GM23248 (cell line): Measurements from ENCODE around the gene HSPBP1. TPM values are rescaled to one million over a fixed set of nuclear protein-coding genes. Genes with fewer than 3 reads are reported as not detected.
"Not testable (repeated sequence)": the region's sequence is repeated elsewhere in the genome, so short reads cannot be mapped to it uniquely, and the experiment has no call there.

ENCODE experiments used
- DNase-seq: peaks from one replicate; pipeline ENCODE4 v3.0.0-alpha.2; 2015
- H2AFZ ChIP-seq: fragments of 200-600 bp; sonication (generic); 2 replicates; pipeline ENCODE4 v1.6.1; 2016; ENCODE audit warnings: antibody characterized with exemption
- H3F3A ChIP-seq: fragments of 200-600 bp; sonication (generic); 2 replicates; pipeline ENCODE4 v1.6.1; 2016; ENCODE audit warnings: mild to moderate bottlenecking, antibody characterized with exemption, mixed run types; ENCODE audit not compliant: insufficient read depth
- H3K27ac ChIP-seq: fragments of 200-600 bp; sonication (generic); 2 replicates; pipeline ENCODE4 v1.5.1; 2016; ENCODE audit warnings: mild to moderate bottlenecking
- H3K27me3 ChIP-seq: fragments of 200-600 bp; sonication (generic); replicated peaks from 2 replicates; pipeline ENCODE4 v1.6.1; 2016; ENCODE audit warnings: mild to moderate bottlenecking; ENCODE audit not compliant: insufficient read depth
- H3K36me3 ChIP-seq: fragments of 200-600 bp; sonication (generic); 2 replicates; pipeline ENCODE4 v1.6.1; 2016; ENCODE audit warnings: low read depth, mild to moderate bottlenecking
- H3K4me1 ChIP-seq: fragments of 200-600 bp; sonication (generic); 2 replicates; pipeline ENCODE4 v1.6.1; 2016; ENCODE audit warnings: mild to moderate bottlenecking; ENCODE audit not compliant: insufficient read depth
- H3K4me2 ChIP-seq: fragments of 200-600 bp; sonication (generic); one replicate; pipeline ENCODE4 v1.6.1; 2016; ENCODE audit warnings: mild to moderate bottlenecking; ENCODE audit not compliant: unreplicated experiment
- H3K4me3 ChIP-seq: fragments of 200-600 bp; sonication (generic); 2 replicates; pipeline ENCODE4 v1.5.1; 2016; ENCODE audit warnings: mild to moderate bottlenecking
- H3K79me2 ChIP-seq: fragments of 200-600 bp; sonication (generic); 2 replicates; pipeline ENCODE4 v1.6.1; 2016; ENCODE audit warnings: mild to moderate bottlenecking; ENCODE audit not compliant: insufficient read depth
- H3K9ac ChIP-seq: fragments of 200-600 bp; sonication (generic); 2 replicates; pipeline ENCODE4 v1.6.1; 2016; ENCODE audit warnings: mild to moderate bottlenecking
- H3K9me2 ChIP-seq: fragments of 200-600 bp; sonication (generic); 2 replicates; pipeline ENCODE4 v1.6.1; 2016; ENCODE audit warnings: mixed run types, mild to moderate bottlenecking, moderate library complexity; ENCODE audit not compliant: insufficient read depth
- H3K9me3 ChIP-seq: fragments of 200-600 bp; sonication (generic); one replicate; pipeline ENCODE4 v1.6.1; 2017; ENCODE audit warnings: low read depth
- H4K20me1 ChIP-seq: fragments of 200-600 bp; sonication (generic); 2 replicates; pipeline ENCODE4 v1.6.0; 2016; ENCODE audit not compliant: insufficient read depth
- EZH2 ChIP-seq: fragments of 200-600 bp; sonication (generic); IDR thresholded peaks from 2 replicates; pipeline ENCODE4 v1.6.1; 2018; ENCODE audit warnings: antibody characterized with exemption, mild to moderate bottlenecking; ENCODE audit not compliant: insufficient read depth, poor library complexity, severe bottlenecking
- EZH2phosphoT487 ChIP-seq: fragments of 200-600 bp; sonication (generic); IDR thresholded peaks from 2 replicates; pipeline ENCODE4 v1.6.1; 2018; ENCODE audit warnings: antibody characterized with exemption, moderate library complexity, mild to moderate bottlenecking, low read depth; ENCODE audit not compliant: insufficient read depth
- WGBS, 2 experiments: methylation state at CpG; one replicate each; pipeline ENCODE4 v1.1.6; 2015 to 2017; ENCODE audit warnings: low lambda C conversion rate in 2 of 2, low coverage in 1 of 2; ENCODE audit errors: missing lambda C conversion rate in 2 of 2; 5-methylcytosine and 5-hydroxymethylcytosine counted together
- in situ Hi-C: fragments of 300-500 bp; cut with MboI; formaldehyde crosslinking; loops from 2 replicates; pipeline ENCODE4 v1.15.0; 2020
- polyA plus RNA-seq: library from polyadenylated mRNA; unstranded; fragments of >200 nt; fragmentation: Nextera tagmentation; extraction: Ambion mirVana; gene quantifications from 2 replicates; pipeline ENCODE4 v1.2.1, GENCODE V29; 2016
- total RNA-seq: library from RNA; depleted of rRNA; stranded (reverse); fragments of >200 nt; shearing (Covaris generic); gene quantifications from 2 replicates; pipeline ENCODE4 v1.2.3, GENCODE V29; 2014; rRNA removed

HSPBP1 gene, protein sequence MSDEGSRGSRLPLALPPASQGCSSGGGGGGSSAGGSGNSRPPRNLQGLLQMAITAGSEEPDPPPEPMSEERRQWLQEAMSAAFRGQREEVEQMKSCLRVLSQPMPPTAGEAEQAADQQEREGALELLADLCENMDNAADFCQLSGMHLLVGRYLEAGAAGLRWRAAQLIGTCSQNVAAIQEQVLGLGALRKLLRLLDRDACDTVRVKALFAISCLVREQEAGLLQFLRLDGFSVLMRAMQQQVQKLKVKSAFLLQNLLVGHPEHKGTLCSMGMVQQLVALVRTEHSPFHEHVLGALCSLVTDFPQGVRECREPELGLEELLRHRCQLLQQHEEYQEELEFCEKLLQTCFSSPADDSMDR
- 31.9 and 42.5 TPM in 2 replicates for total RNA-seq
- polyA plus RNA-seq, result 60.2 and 62.5 TPM in 2 replicates

DNA sequence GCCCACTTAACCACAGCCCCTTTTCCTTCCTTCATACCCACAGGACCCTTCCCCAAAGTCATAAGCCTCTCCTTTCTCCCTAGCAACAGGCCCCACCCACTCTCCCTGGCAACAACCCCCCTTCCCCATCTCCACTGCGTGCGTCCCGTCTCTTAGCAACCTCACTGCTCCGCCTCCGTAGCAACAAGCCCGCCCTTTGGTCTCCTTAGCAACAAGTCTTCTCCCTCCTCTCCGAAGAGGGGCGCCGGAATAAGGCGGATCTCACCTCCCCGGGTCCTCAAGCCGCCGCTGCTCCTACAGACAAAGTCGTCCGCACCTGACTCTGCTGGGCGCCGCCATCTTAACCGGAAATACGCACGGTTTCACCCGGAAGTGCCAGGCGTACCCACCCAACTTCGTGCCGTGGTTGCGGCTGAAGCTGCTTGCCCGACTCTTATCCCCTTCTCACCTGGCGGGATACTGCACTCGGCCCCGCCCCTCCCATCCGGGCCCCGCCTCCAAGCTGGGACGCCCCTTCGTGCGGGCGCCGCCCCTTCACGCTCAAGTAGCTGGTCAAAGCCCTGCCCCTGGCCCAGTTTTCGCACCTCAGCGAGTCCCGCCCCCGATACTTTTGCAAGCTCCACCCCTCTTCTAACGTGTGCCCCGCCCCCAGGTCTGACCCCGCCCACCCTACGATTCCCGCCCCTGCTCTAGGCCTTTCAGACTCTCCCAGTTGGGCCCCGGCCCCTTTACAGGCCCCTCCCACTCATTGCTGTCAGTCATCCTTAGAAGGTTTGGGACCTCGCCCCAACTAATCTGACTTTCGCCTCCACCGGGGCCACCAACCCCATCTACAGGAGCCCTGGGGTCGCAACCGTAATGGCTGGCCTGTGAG is at the start of gene HSPBP1:
Gene HSPBP1, minus strand, starts transcription at position 341 of the 874 bp plus-strand sequence. CDS start 502 bp downstream, outside the sequence.
- Histone ChIP-seq H3K27ac (peak within 1 kb of the TSS; percentile 63), H3K4me3 (peak within 1 kb of the TSS; percentile 98), H3K9ac (peak within 1 kb of the TSS; percentile 85), H3K4me2 (peak within 1 kb of the TSS; percentile 73), H3K9me2 (no peaks in the 10 kb centered on the region), H2AFZ (peak within 1 kb of the TSS; percentile 90), H3K79me2 (peaks cover 13% of the 10 kb centered on the region; the same call in 1 of the 2 replicates), H3K27me3 (no peaks in the 10 kb centered on the region), H3K4me1 (peaks cover 7% of the 10 kb centered on the region; the same call in 1 of the 2 replicates), H3F3A (peaks cover 6% of the 10 kb centered on the region; the same call in 1 of the 2 replicates), H3K9me3 (no peaks in the 10 kb centered on the region), H4K20me1 (no peaks in the 10 kb centered on the region), H3K36me3 (no peaks in the 10 kb centered on the region)
- peak; percentile 95 for DNase-seq
- WGBS, 2 experiments, result 5 to 6% methylated on average over 41 to 49 of the region's 52 CpGs
- TF ChIP-seq EZH2phosphoT487 (no peak), EZH2 (no peak)
- in situ Hi-C loops, result no loop called here

DNA sequence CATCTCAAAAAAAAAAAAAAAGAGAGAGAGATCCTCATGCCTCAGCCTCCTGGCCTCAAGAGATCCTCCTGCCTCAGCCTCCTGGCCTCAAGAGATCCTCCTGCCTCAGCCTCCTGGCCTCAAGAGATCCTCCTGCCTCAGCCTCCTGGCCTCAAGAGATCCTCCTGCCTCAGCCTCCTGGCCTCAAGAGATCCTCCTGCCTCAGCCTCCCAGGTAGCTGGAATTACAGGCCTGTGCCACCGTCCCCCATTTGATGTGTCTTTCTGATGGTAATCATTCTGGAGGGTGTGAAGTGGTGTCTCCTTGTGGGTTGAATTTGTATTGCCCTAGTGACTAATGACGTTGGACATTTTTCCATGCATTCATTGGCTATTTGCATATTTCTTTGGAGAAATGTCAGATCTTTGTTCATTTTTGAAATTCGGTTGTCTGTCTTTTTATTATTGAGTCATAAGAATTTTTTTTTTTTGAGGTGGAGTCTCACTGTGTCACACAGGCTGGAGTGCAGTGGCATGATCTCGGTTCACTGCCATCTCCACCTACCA is 48.9 kb upstream of the HSPBP1 start:
- H3K9me2 ChIP-seq, H3K4me3 ChIP-seq, H3K9me3 ChIP-seq, H3K27me3 ChIP-seq, H3K9ac ChIP-seq, H2AFZ ChIP-seq, H3K4me2 ChIP-seq, H3K79me2 ChIP-seq, H3K36me3 ChIP-seq, H3F3A ChIP-seq, H3K27ac ChIP-seq, H4K20me1 ChIP-seq, in situ Hi-C loops: not testable (repeated sequence)
- H3K4me1 ChIP-seq, result peaks cover 16% of the 10 kb centered on the region
- DNase-seq, result peak; percentile 44
- 40 to 42% methylated on average over 4 of the region's 4 CpGs for WGBS, 2 experiments

DNA sequence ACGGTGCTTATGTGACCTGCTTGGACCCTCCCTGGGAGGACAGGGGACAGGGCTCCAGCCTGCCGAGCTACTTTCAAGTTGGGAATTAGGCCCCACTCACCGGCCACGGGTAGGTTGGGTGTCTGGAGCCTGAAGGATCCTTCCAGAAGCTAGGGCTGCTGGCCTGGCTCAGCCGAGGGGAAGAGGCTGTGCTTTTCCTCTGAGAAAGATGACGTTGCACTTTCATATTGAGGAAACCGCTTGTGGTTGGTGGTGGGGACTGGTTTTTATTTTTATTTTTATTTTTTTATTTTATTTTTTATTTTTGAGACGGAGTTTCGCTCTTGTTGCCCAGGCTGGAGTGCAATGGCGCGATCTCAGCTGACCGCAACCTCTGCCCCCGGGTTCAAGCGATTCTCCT is 45.3 kb upstream of the HSPBP1 start, which contains the start of gene TMEM150B:
Gene TMEM150B, minus strand, starts transcription at position 170 of the 400 bp plus-strand sequence. CDS start 4,305 bp downstream, outside the sequence.
- Histone ChIP-seq H3K9me3 (no peaks in the 10 kb centered on the region), H3K79me2 (no peaks in the 10 kb centered on the region), H3K4me2 (no peak within 1 kb of the TSS), H3K4me3 (no peak within 1 kb of the TSS), H3K27ac (no peak within 1 kb of the TSS), H3K9ac (no peak within 1 kb of the TSS), H3K4me1 (peaks cover 16% of the 10 kb centered on the region), H3K27me3 (no peaks in the 10 kb centered on the region), H3K36me3 (no peaks in the 10 kb centered on the region), H4K20me1 (no peaks in the 10 kb centered on the region), H2AFZ (no peak within 1 kb of the TSS), H3F3A (peaks cover 8% of the 10 kb centered on the region; the same call in 1 of the 2 replicates), H3K9me2 (no peaks in the 10 kb centered on the region)
- no peak for DNase-seq
- in situ Hi-C loops, result no loop called here
- TF ChIP-seq EZH2phosphoT487 (no peak), EZH2 (no peak)
- WGBS, 2 experiments, result 75 to 78% methylated on average over 14 of the region's 14 CpGs

DNA sequence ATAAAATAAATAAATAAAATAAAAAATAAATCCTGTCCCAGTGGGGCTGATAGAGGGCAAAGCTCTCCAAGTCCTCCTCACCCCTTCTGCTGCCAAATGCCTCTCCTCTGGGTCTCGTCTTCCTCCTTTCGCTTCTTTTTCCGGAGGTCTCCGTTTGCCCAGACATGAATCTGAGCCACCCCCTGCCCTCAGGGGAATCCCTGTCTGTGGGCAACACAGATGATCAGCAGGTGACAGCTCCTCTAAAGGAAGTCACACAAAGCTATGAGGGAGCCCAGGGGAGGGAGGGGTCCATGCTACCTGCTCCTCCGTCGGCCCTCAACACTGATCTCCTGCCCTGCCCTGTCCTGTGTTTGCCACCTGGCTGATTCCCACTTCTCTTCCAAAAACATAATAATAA is 44.8 kb upstream of the HSPBP1 start:
- no peaks in the 10 kb centered on the region for H3K79me2 ChIP-seq
- H3K27ac ChIP-seq, result no peak overlapping the region
- no peaks in the 10 kb centered on the region for H3K9me2 ChIP-seq
- no peak overlapping the region for H2AFZ ChIP-seq
- 87 to 89% methylated on average over 6 of the region's 6 CpGs for WGBS, 2 experiments
- in situ Hi-C loops, result no loop called here
- no peak overlapping the region for H3K9ac ChIP-seq
- no peaks in the 10 kb centered on the region for H4K20me1 ChIP-seq
- no peak overlapping the region for H3K4me3 ChIP-seq
- TF ChIP-seq EZH2 (no peak), EZH2phosphoT487 (no peak)
- H3K4me1 ChIP-seq, result peaks cover 14% of the 10 kb centered on the region
- H3K36me3 ChIP-seq, result no peaks in the 10 kb centered on the region
- no peak for DNase-seq
- H3K9me3 ChIP-seq, result no peaks in the 10 kb centered on the region
- peaks cover 8% of the 10 kb centered on the region; the same call in 1 of the 2 replicates for H3F3A ChIP-seq
- no peaks in the 10 kb centered on the region for H3K27me3 ChIP-seq
- no peak overlapping the region for H3K4me2 ChIP-seq
